GM20431 (cell line): ENCODE data around the gene TMEM120B.
"Not testable (repeated sequence)": the region's sequence is repeated elsewhere in the genome, so short reads cannot be mapped to it uniquely, and the experiment has no call there.

Experiments
- in situ Hi-C: fragments of 300-500 bp; cut with MseI, MboI; formaldehyde crosslinking; loops from one replicate; pipeline ENCODE4 v1.15.0; 2020; ENCODE audit warnings: low sequenced_read_pairs; ENCODE audit not compliant: unreplicated experiment

The TMEM120B gene

GRCh38 chr12:121738340-121738858, 25.8 kb downstream of the TMEM120B start:
- in situ Hi-C loops: no loop called here

- in situ Hi-C loops: no loop called here
These were observed 28.3 kb downstream of the TMEM120B start for GRCh38 chr12:121740847-121741246.

- in situ Hi-C loops: no loop called here
These were observed 29.2 kb downstream of the TMEM120B start for GRCh38 chr12:121741743-121742142.

GRCh38 chr12:121745545-121745944, 33.0 kb downstream of the TMEM120B start:
- in situ Hi-C loops: not testable (repeated sequence)

- in situ Hi-C loops: no loop called here
These were observed 35.6 kb downstream of the TMEM120B start for GRCh38 chr12:121748218-121748570.

GRCh38 chr12:121748571-121749265, 36.2 kb downstream of the TMEM120B start:
- in situ Hi-C loops: no loop called here

GRCh38 chr12:121749267-121749666, 36.7 kb downstream of the TMEM120B start:
- in situ Hi-C loops: no loop called here

- in situ Hi-C loops: no loop called here
These were observed 38.0 kb downstream of the TMEM120B start for GRCh38 chr12:121750507-121750955.

- in situ Hi-C loops: no loop called here
These were observed 38.5 kb downstream of the TMEM120B start for GRCh38 chr12:121751034-121751433.

- in situ Hi-C loops: no loop called here
These were observed 39.3 kb downstream of the TMEM120B start for GRCh38 chr12:121751749-121752351.

- in situ Hi-C loops: no loop called here
These were observed 41.3 kb downstream of the TMEM120B start for GRCh38 chr12:121753844-121754264.

- in situ Hi-C loops: no loop called here
These were observed 42.3 kb downstream of the TMEM120B start for GRCh38 chr12:121754836-121755235.

- in situ Hi-C loops: no loop called here
These were observed 43.0 kb downstream of the TMEM120B start for GRCh38 chr12:121755591-121755990.

- in situ Hi-C loops: not testable (repeated sequence)
These were observed 46.0 kb downstream of the TMEM120B start for GRCh38 chr12:121758536-121758935.

- in situ Hi-C loops: loop anchor here (10.0 kb wide), 1 partner anchor 57 kb away; no protein-coding TSS in a partner anchor
These were observed 49.7 kb downstream of the TMEM120B start for GRCh38 chr12:121762269-121762668.

- in situ Hi-C loops: loop anchor here (10.0 kb wide), 1 partner anchor 60 kb away; no protein-coding TSS in a partner anchor
These were observed 52.3 kb downstream of the TMEM120B start for GRCh38 chr12:121764808-121765207.

- in situ Hi-C loops: loop anchor here (10.0 kb wide), 1 partner anchor 61 kb away; no protein-coding TSS in a partner anchor
These were observed 53.0 kb downstream of the TMEM120B start for GRCh38 chr12:121765573-121765972.

- in situ Hi-C loops: loop anchor here (10.0 kb wide), 1 partner anchor 62 kb away; no protein-coding TSS in a partner anchor
These were observed 53.9 kb downstream of the TMEM120B start for GRCh38 chr12:121766290-121767039.

GRCh38 chr12:121767525-121768016, 55.0 kb downstream of the TMEM120B start:
- in situ Hi-C loops: loop anchor here (10.0 kb wide), 1 partner anchor 63 kb away; no protein-coding TSS in a partner anchor

- in situ Hi-C loops: loop anchor here (10.0 kb wide), 1 partner anchor 65 kb away; no protein-coding TSS in a partner anchor
These were observed 56.8 kb downstream of the TMEM120B start for GRCh38 chr12:121769297-121769830.
